HepG2 (cell line): ENCODE data around the gene CAMTA2. TPM values are rescaled to one million over a fixed set of nuclear protein-coding genes. Genes with fewer than 3 reads are reported as not detected.
A peak's percentile ranks its signal among the peaks of the same experiment; 100 is the strongest.

Experiments used
- AHR ChIP-seq: IDR thresholded peaks from 2 replicates; pipeline ENCODE4 v1.6.1; 2018; ENCODE audit warnings: missing genetic modification reagents, missing compliant biosample characterization
- EED ChIP-seq: sonication (generic); formaldehyde crosslinking; IDR thresholded peaks from 2 replicates; pipeline ENCODE4 v1.5.0; 2020; ENCODE audit warnings: mild to moderate bottlenecking, missing genetic modification reagents
- HES4 ChIP-seq: sonication (generic); formaldehyde crosslinking; IDR thresholded peaks from 2 replicates; pipeline ENCODE4 v1.9.0; 2021; ENCODE audit warnings: mild to moderate bottlenecking, missing genetic modification reagents, borderline replicate concordance
- KMT2B ChIP-seq: IDR thresholded peaks from 2 replicates; pipeline ENCODE4 v1.6.1; 2016; ENCODE audit warnings: missing genetic modification reagents, missing compliant biosample characterization
- MXD1 ChIP-seq: sonication (generic); formaldehyde crosslinking; IDR thresholded peaks from 2 replicates; pipeline ENCODE4 v1.4.0; 2020; ENCODE audit warnings: mild to moderate bottlenecking, missing genetic modification reagents
- MXI1 ChIP-seq: IDR thresholded peaks from 3 replicates; pipeline ENCODE4 v1.6.1; 2012; ENCODE audit warnings: low read depth, low read length, inconsistent platforms, borderline replicate concordance
- PCBP1 ChIP-seq: fragments of 200-400 bp; formaldehyde crosslinking; IDR thresholded peaks from 2 replicates; pipeline ENCODE4 v1.6.1; 2017; ENCODE audit warnings: mild to moderate bottlenecking, low read depth, low read length, borderline replicate concordance
- POLR2G ChIP-seq: fragments of 200-400 bp; formaldehyde crosslinking; IDR thresholded peaks from 2 replicates; pipeline ENCODE4 v1.6.1; 2018; ENCODE audit warnings: mild to moderate bottlenecking, low read depth, low read length, moderate library complexity
- SMAD3 ChIP-seq: sonication (generic); formaldehyde crosslinking; IDR thresholded peaks from 2 replicates; pipeline ENCODE4 v1.4.0; 2020; ENCODE audit warnings: missing genetic modification reagents
- TCF12 ChIP-seq, 2 experiments: fragments of 450-650 bp in 1 of 2; sonication (generic) in 1 of 2; formaldehyde crosslinking in 1 of 2; IDR thresholded peaks; 2 replicates each; pipeline versions ENCODE4 v1.6.1 to v1.8.0; 2017 to 2022; ENCODE audit warnings: antibody characterized with exemption in 1 of 2, mild to moderate bottlenecking in 1 of 2, missing genetic modification reagents in 1 of 2, moderate library complexity in 1 of 2
- ZEB1 ChIP-seq: IDR thresholded peaks from 2 replicates; pipeline ENCODE4 v1.6.1; 2012; ENCODE audit warnings: mild to moderate bottlenecking, low read depth, inconsistent platforms; ENCODE audit not compliant: insufficient replicate concordance
- ZNF281 ChIP-seq: sonication (generic); formaldehyde crosslinking; IDR thresholded peaks from 2 replicates; pipeline ENCODE4 v1.4.0; 2020; ENCODE audit warnings: missing genetic modification reagents, borderline replicate concordance
- ZNF839 ChIP-seq: sonication (generic); formaldehyde crosslinking; IDR thresholded peaks from 2 replicates; pipeline ENCODE4 v1.4.0; 2020; ENCODE audit warnings: missing genetic modification reagents, mild to moderate bottlenecking, borderline replicate concordance
- ZNF883 ChIP-seq: sonication (generic); formaldehyde crosslinking; IDR thresholded peaks from 2 replicates; pipeline ENCODE4 v1.5.1; 2020; ENCODE audit warnings: mild to moderate bottlenecking, missing genetic modification reagents; ENCODE audit errors: not compliant biosample characterization
- polyA plus RNA-seq, 8 experiments: library from polyadenylated mRNA; depleted of rRNA in 3 of 8; stranded (reverse) in 7 of 8; unstranded in 1 of 8; fragments of >200 nt; fragmentation: Illumina TruSeq in 4 of 8; extraction: Trizol in 4 of 8; gene quantifications; 2 replicates each; pipeline versions ENCODE4 v1.2.1 to v1.2.3, GENCODE V29; 2011 to 2016; ENCODE audit warnings: low read depth in 4 of 8, missing spikeins in 1 of 8, mixed read lengths in 1 of 8; ENCODE audit not compliant: insufficient read depth in 1 of 8
- total RNA-seq, 5 experiments: library from RNA; depleted of rRNA; stranded (reverse); fragments of >200 nt; fragmentation: Illumina TruSeq; extraction: Trizol; gene quantifications; 2 replicates each; pipeline ENCODE4 v1.2.3, GENCODE V29; 2016; ENCODE audit warnings: low read depth in 1 of 5
- TF ChIP-seq, protein P1 (sequence below): sonication (generic); formaldehyde crosslinking; IDR thresholded peaks from 2 replicates; pipeline ENCODE4 v1.5.0; 2020; ENCODE audit warnings: missing genetic modification reagents, mild to moderate bottlenecking, borderline replicate concordance
- TF ChIP-seq, protein P2 (sequence below): sonication (generic); formaldehyde crosslinking; IDR thresholded peaks from 2 replicates; pipeline ENCODE4 v1.5.1; 2020; ENCODE audit warnings: mild to moderate bottlenecking, missing genetic modification reagents, moderate library complexity

Gene CAMTA2
- total and polyA plus RNA-seq, 2 of the 13 experiments (the other 11 are each of a cell fraction or from before 2014, with no cell fraction given), result 4.1 to 7.1 TPM

GRCh38 chr17:4950075-4950745 is 37.3 kb downstream of the CAMTA2 start (continued):
- TF ChIP-seq ZNF883 (peak; percentile 18), AHR (CRISPR knock-in tag) (peak; percentile 32; the same call in 1 of the 2 replicates), POLR2G (peak; percentile 34), ZNF839 (0 out of 2 replicates have a peak, but pooled peaks have one; percentile 62), ZEB1 (peak; percentile 65), ZNF281 (CRISPR knock-in tag) (peak; percentile 5; the same call in 1 of the 2 replicates), EED (CRISPR knock-in tag) (peak; percentile 16; the same call in 1 of the 2 replicates), MXD1 (CRISPR knock-in tag) (peak; percentile 78), KMT2B (0 out of 2 replicates have a peak, but pooled peaks have one; percentile 5), SMAD3 (CRISPR knock-in tag) (0 out of 2 replicates have a peak, but pooled peaks have one; percentile 20), TCF12 (IDR thresholded peaks at IDR 0.05) (no peak), TCF12 (CRISPR knock-in tag; IDR thresholded peaks at IDR 0.05) (0 out of 2 replicates have a peak, but pooled peaks have one; percentile 48), MXI1 (0 out of 3 replicates have a peak, but pooled peaks have one; percentile 2), HES4 (CRISPR knock-in tag) (0 out of 2 replicates have a peak, but pooled peaks have one; percentile 4), PCBP1 (peak; percentile 81; the same call in 1 of the 2 replicates)
- TF ChIP-seq, protein P1, sequence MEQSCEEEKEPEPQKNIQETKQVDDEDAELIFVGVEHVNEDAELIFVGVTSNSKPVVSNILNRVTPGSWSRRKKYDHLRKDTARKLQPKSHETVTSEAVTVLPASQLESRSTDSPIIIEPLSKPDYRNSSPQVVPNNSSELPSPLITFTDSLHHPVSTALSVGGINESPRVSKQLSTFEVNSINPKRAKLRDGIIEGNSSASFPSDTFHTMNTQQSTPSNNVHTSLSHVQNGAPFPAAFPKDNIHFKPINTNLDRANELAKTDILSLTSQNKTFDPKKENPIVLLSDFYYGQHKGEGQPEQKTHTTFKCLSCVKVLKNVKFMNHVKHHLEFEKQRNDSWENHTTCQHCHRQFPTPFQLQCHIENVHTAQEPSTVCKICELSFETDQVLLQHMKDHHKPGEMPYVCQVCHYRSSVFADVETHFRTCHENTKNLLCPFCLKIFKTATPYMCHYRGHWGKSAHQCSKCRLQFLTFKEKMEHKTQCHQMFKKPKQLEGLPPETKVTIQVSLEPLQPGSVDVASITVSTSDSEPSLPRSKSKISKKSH (CRISPR knock-in tag), result peak; percentile 22; the same call in 1 of the 2 replicates
- TF ChIP-seq, protein P2, sequence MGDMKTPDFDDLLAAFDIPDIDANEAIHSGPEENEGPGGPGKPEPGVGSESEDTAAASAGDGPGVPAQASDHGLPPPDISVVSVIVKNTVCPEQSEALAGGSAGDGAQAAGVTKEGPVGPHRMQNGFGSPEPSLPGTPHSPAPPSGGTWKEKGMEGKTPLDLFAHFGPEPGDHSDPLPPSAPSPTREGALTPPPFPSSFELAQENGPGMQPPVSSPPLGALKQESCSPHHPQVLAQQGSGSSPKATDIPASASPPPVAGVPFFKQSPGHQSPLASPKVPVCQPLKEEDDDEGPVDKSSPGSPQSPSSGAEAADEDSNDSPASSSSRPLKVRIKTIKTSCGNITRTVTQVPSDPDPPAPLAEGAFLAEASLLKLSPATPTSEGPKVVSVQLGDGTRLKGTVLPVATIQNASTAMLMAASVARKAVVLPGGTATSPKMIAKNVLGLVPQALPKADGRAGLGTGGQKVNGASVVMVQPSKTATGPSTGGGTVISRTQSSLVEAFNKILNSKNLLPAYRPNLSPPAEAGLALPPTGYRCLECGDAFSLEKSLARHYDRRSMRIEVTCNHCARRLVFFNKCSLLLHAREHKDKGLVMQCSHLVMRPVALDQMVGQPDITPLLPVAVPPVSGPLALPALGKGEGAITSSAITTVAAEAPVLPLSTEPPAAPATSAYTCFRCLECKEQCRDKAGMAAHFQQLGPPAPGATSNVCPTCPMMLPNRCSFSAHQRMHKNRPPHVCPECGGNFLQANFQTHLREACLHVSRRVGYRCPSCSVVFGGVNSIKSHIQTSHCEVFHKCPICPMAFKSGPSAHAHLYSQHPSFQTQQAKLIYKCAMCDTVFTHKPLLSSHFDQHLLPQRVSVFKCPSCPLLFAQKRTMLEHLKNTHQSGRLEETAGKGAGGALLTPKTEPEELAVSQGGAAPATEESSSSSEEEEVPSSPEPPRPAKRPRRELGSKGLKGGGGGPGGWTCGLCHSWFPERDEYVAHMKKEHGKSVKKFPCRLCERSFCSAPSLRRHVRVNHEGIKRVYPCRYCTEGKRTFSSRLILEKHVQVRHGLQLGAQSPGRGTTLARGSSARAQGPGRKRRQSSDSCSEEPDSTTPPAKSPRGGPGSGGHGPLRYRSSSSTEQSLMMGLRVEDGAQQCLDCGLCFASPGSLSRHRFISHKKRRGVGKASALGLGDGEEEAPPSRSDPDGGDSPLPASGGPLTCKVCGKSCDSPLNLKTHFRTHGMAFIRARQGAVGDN (CRISPR knock-in tag), result peak; percentile 53
